HFFc6 (cell line): ENCODE results near the gene ASPN. TPM values are rescaled to one million over a fixed set of nuclear protein-coding genes. Genes with fewer than 3 reads are reported as not detected.

Experiments
- DNase-seq: peaks from one replicate; pipeline ENCODE4 v3.0.0-alpha.2; 2018
- H3K27ac Mint-ChIP-seq: 2 replicates; pipeline ENCODE4 v1.8.0; 2020; ENCODE audit warnings: mild to moderate bottlenecking, mixed read lengths
- H3K27me3 Mint-ChIP-seq: 2 replicates; pipeline ENCODE4 v1.8.0; 2021; ENCODE audit warnings: mild to moderate bottlenecking, moderate library complexity, mixed read lengths; ENCODE audit not compliant: insufficient read depth
- H3K36me3 Mint-ChIP-seq: 2 replicates; pipeline ENCODE4 v1.8.0; 2021; ENCODE audit warnings: low read depth, mixed read lengths
- H3K4me1 Mint-ChIP-seq: 2 replicates; pipeline ENCODE4 v1.8.0; 2020; ENCODE audit warnings: low read depth, mixed read lengths
- H3K4me3 Mint-ChIP-seq: 2 replicates; pipeline ENCODE4 v1.8.0; 2020; ENCODE audit warnings: mild to moderate bottlenecking, moderate library complexity, mixed read lengths
- H3K9me3 Mint-ChIP-seq: 2 replicates; pipeline ENCODE4 v1.8.0; 2020; ENCODE audit warnings: mild to moderate bottlenecking, mixed read lengths
- CTCF ChIP-seq: fragments of 200-600 bp; sonication (generic); IDR thresholded peaks from 2 replicates; pipeline ENCODE4 v1.5.0; 2021; ENCODE audit warnings: antibody characterized with exemption, mild to moderate bottlenecking
- total RNA-seq, 6 experiments: library from RNA; stranded (reverse); fragmentation: NEBNext Ultra II Directional; extraction: Animal tissue kit (Norgen Biotek cat#: 25700); gene quantifications; 2 replicates in 1 of 6; 3 replicates in 5 of 6; pipeline ENCODE4 v1.2.3, GENCODE V29; 2021

The ASPN gene
- total RNA-seq, 6 experiments from 2014 or later = 4.0 to 6.7 (median 4.6) TPM

GRCh38 chr9:92429836-92430235, 52.5 kb downstream of the ASPN start:
- Mint-ChIP-seq H3K9me3 (no peaks in the 10 kb centered on the region), H3K27ac (no peak overlapping the region), H3K4me3 (no peak overlapping the region), H3K36me3 (no peaks in the 10 kb centered on the region; the same call in 1 of the 2 replicates), H3K4me1 (peaks cover 19% of the 10 kb centered on the region), H3K27me3 (no peaks in the 10 kb centered on the region; the same call in 1 of the 2 replicates)
- TF ChIP-seq CTCF = no peak
- DNase-seq = no peak

GRCh38 chr9:92426501-92427145, 55.7 kb downstream of the ASPN start:
- H3K27ac Mint-ChIP-seq = no peak overlapping the region
- H3K36me3 Mint-ChIP-seq = no peaks in the 10 kb centered on the region; the same call in 1 of the 2 replicates
- no peaks in the 10 kb centered on the region; the same call in 1 of the 2 replicates for H3K27me3 Mint-ChIP-seq

GRCh38 chr9:92425474-92425873, 56.8 kb downstream of the ASPN start:
- no peak for TF ChIP-seq CTCF
- peaks cover 33% of the 10 kb centered on the region for H3K4me1 Mint-ChIP-seq
- H3K36me3 Mint-ChIP-seq = no peaks in the 10 kb centered on the region; the same call in 1 of the 2 replicates
- H3K9me3 Mint-ChIP-seq = no peaks in the 10 kb centered on the region
- H3K27ac Mint-ChIP-seq = peak overlapping the region; percentile 84
- H3K27me3 Mint-ChIP-seq = no peaks in the 10 kb centered on the region; the same call in 1 of the 2 replicates
- peak overlapping the region; percentile 20; the same call in 1 of the 2 replicates for H3K4me3 Mint-ChIP-seq
- peak; percentile 17 for DNase-seq

More at GRCh38 chr9:92426501-92427145, 55.7 kb downstream of the ASPN start:
- no peaks in the 10 kb centered on the region for H3K9me3 Mint-ChIP-seq
- no peak overlapping the region for H3K4me3 Mint-ChIP-seq
- TF ChIP-seq CTCF = no peak
- DNase-seq = no peak
- H3K4me1 Mint-ChIP-seq = peaks cover 33% of the 10 kb centered on the region

GRCh38 chr9:92424340-92424739, 58.0 kb downstream of the ASPN start, which contains the start of gene OMD:
TSS of gene OMD (minus strand) at chr9:92424471. CDS start at chr9:92417558, 6,913 bp downstream.
- no peaks in the 10 kb centered on the region for H3K9me3 Mint-ChIP-seq

GRCh38 chr9:92423612-92424011, 58.7 kb downstream of the ASPN start:
- H3K27ac Mint-ChIP-seq = no peak overlapping the region
- TF ChIP-seq CTCF = no peak
- H3K4me3 Mint-ChIP-seq = no peak overlapping the region
- no peak for DNase-seq
- no peaks in the 10 kb centered on the region for H3K9me3 Mint-ChIP-seq
- H3K36me3 Mint-ChIP-seq = no peaks in the 10 kb centered on the region
- H3K27me3 Mint-ChIP-seq = no peaks in the 10 kb centered on the region; the same call in 1 of the 2 replicates
- peaks cover 33% of the 10 kb centered on the region for H3K4me1 Mint-ChIP-seq

More at GRCh38 chr9:92424340-92424739, 58.0 kb downstream of the ASPN start, which contains the start of gene OMD:
- DNase-seq = no peak
- no peak for TF ChIP-seq CTCF
- no peaks in the 10 kb centered on the region; the same call in 1 of the 2 replicates for H3K27me3 Mint-ChIP-seq
- H3K4me3 Mint-ChIP-seq = peak within 1 kb of the TSS; percentile 53
- no peaks in the 10 kb centered on the region for H3K36me3 Mint-ChIP-seq
- H3K4me1 Mint-ChIP-seq = peaks cover 33% of the 10 kb centered on the region
- peak within 1 kb of the TSS; percentile 84 for H3K27ac Mint-ChIP-seq
